ENCODE data around the gene MT1G.

- TF ChIP-seq, protein P1, sequence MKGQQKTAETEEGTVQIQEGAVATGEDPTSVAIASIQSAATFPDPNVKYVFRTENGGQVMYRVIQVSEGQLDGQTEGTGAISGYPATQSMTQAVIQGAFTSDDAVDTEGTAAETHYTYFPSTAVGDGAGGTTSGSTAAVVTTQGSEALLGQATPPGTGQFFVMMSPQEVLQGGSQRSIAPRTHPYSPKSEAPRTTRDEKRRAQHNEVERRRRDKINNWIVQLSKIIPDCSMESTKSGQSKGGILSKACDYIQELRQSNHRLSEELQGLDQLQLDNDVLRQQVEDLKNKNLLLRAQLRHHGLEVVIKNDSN (IDR thresholded peaks at IDR 0.05): no peak
- TF ChIP-seq CEBPB (IDR thresholded peaks at IDR 0.05) (no peak), TEAD4 (IDR thresholded peaks at IDR 0.05) (no peak)
Observed at GRCh38 chr16:56636616-56637413, 31.1 kb downstream of the MT1G start.

Measured in Ishikawa (cell line).